RWPE1 (cell line): Measurements from ENCODE around the gene CCDC142.
A peak's percentile ranks its signal among the peaks of the same experiment; 100 is the strongest.

Source experiments
- CTCF ChIA-PET: fragments of 350-600 bp; sonication (Branson Sonifier 250); formaldehyde crosslinking; extraction: SDS; loops from one replicate; lab custom pipeline; 2021; lab: Yijun Ruan, JAX
- POLR2A ChIA-PET: fragments of 400-600 bp; formaldehyde crosslinking; extraction: SDS; loops from one replicate; lab custom pipeline; 2020; ENCODE audit warnings: antibody characterized with exemption; ENCODE audit not compliant: low non-redundant PET; lab: Yijun Ruan, JAX
- DNase-seq: peaks from one replicate; pipeline ENCODE4 v3.0.0; 2012; ENCODE audit warnings: low spot score
- H3K27ac ChIP-seq: fragments of 450-650 bp; 2 replicates; pipeline ENCODE4 v1.5.1; 2017
- CTCF ChIP-seq: fragments of 450-650 bp; conservative IDR thresholded peaks from 2 replicates; pipeline ENCODE4 v1.5.1; 2017; ENCODE audit warnings: low read depth, mild to moderate bottlenecking

Gene CCDC142

DNA sequence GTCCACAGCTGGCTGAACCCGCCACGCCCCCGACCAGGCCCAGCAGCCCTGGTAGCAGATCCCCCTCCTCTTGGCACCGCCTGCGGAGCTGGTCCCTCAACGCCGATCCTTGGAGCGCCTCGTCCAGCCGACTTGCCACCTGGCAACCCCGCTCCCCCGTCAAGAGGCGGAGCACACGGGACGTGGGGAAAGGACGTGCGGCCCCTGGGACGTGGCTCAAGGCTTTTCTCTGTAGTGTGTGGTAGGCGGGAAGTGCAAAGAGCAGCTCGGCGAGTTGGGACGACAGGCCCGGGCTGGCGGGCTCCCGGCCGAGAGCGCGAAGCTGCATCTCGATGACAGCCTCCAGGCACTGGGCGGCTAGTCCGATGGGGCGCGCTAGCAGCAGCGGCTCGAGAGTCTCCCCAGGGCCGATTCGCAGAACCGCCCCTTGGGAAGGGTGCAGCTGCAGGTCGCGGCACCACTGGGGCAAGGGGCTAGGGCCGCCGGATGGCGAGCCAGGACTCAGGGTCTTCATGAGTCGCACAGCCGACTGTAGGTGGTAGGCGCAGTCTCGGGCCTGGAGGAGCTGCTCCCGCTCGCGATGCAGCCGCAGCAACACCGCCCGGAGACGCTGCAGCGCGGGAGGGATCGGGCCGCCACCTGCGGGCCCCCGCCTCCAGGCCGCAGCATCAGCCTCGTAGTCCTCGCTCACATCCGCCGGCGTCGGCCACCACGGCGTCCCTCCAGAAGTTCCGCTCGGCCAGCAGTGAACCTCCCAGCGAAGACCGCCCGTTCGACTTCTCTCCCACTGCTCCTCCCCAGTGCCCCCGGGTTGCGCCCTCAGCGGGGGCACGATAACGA, 617 bp downstream of the CCDC142 start:
- DNase-seq, result peak; percentile 21
- CTCF ChIA-PET, result interaction anchor here (1.0 to 3.6 kb wide), 7 partner anchors 9 to 106 kb away, joined by 4 to 41 read pairs (median 7); partner anchors contain the start of genes AUP1, HTRA2 and WBP1
- peak overlapping the region; percentile 90 for H3K27ac ChIP-seq
- POLR2A ChIA-PET, result interaction anchor here (0.6 to 1.5 kb wide), 4 partner anchors 9 to 252 kb away, joined by 3 to 7 read pairs (median 4); partner anchors contain the start of gene MRPL53
- TF ChIP-seq CTCF, result no peak

DNA sequence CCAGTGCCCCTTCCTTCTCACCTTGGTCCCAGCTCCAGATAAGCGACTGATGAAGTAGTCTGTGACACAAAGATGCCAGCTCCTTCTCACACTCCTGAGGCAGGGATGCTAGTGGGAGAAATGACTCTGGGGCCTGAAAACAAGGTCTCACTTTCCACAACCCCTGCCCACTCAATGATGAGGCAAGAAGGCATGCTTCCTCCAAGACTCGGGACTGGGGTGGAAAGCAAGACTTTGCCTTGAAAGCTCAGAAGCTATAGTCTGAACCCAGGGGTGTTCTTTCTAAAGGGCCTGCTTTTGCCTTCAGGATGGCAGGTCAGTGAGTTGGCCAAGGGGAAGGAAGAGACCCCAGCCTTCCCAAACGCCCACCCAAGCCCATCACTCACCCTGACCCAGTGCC, 1.4 kb downstream of the CCDC142 start:
- TF ChIP-seq CTCF, result no peak
- no peak for DNase-seq
- ChIA-PET CTCF (interaction anchor here (1.7 to 3.6 kb wide), 3 partner anchors 8 to 49 kb away, joined by 6 to 41 read pairs (median 7); partner anchors contain the start of genes AUP1 and HTRA2), POLR2A (interaction anchor here (0.9 to 1.0 kb wide), 2 partner anchors 9 to 25 kb away, joined by 4 to 7 read pairs; partner anchors contain the start of gene MRPL53)
- H3K27ac ChIP-seq, result peak overlapping the region; percentile 90

- POLR2A ChIA-PET, result no interaction called here
- H3K27ac ChIP-seq, result peak overlapping the region; percentile 97
- CTCF ChIA-PET, result interaction anchor here (0.6 to 0.8 kb wide), 2 partner anchors 9 to 12 kb away, joined by 4 read pairs; no protein-coding TSS in a partner anchor
- 0 out of 2 replicates have a peak, but pooled peaks have one; percentile 17 for TF ChIP-seq CTCF
- DNase-seq, result no peak
Observed at GRCh38 chr2:74474899-74475298, 7.9 kb downstream of the CCDC142 start.

- POLR2A ChIA-PET, result no interaction called here
- peak overlapping the region; percentile 97 for H3K27ac ChIP-seq
- DNase-seq, result no peak
- CTCF ChIA-PET, result interaction anchor here (0.6 kb wide), 1 partner anchor 9 kb away, joined by 4 read pairs; no protein-coding TSS in a partner anchor
- TF ChIP-seq CTCF, result no peak
Observed at GRCh38 chr2:74474481-74474880, 8.3 kb downstream of the CCDC142 start.

DNA sequence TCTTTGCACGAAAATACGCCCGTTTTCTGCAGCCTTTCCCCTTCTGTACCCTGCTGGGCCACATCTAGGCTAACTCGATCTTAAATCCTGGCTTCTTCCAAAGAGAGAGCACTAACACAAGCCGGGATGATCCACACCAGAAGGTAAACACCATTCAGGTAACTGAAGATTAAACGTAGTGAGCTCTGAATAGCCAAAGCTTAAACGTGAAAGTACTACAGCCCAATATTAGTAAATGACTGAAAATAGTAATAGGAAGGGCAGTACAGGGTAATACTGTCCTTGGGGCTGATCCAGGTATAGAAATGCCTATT, 9.9 kb downstream of the CCDC142 start:
- TF ChIP-seq CTCF, result no peak
- ChIA-PET POLR2A (interaction anchor here (0.6 to 1.5 kb wide), 3 partner anchors 8 to 10 kb away, joined by 3 to 7 read pairs (median 3); partner anchors contain the start of genes CCDC142 and TTC31), CTCF (interaction anchor here (1.0 kb wide), 1 partner anchor 10 kb away, joined by 6 read pairs; the partner anchor contains the start of genes CCDC142 and TTC31)
- peak overlapping the region; percentile 97 for H3K27ac ChIP-seq
- DNase-seq, result no peak

DNA sequence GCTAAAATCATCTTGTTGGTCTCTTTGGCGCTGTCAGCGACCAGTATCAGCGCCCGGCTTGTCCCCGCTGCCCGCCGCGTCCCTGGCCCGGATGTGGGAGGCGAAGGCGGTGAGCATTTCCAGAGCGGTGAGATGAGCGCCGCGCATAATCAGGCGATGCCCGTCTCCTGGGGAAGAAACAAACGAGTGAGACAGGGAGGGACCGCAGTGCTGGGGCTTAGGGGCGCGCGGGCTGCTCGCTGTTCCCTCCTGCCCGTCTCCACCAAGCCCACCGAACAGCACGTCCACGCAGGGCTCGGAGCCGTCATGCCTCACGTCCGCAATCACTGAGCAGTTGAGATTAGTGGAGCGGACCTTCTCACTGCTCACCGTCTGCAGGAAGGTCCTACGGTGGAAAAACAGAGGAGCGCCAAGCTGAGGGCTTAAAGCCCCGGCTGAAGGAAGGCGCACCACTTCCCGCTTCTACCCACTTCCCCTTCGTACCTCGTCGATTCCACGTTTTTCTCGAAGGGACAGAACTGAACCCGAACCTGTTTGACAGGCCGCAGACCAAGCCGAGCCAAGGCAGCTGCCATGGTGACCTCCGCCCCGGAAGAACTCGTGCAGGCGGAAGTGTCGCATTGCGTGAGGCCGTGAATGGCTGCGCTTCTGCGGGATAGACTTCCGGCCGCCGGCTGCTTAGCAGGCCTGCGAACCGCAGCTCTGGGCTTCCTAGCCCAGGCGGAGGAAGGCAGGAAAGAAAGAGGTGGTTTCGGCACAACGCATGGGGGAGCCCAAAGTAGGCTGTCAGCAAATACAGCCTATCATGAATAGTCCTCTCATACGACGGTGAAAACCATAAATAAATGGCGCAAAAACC, 10.5 kb downstream of the CCDC142 start, which contains the start of gene MRPL53:
MRPL53 (minus strand) TSS at position 595 of the 859 bp plus-strand sequence; CDS start at position 575, 20 bp downstream.
- no peak for TF ChIP-seq CTCF
- CTCF ChIA-PET, result interaction anchor here (0.6 to 1.1 kb wide), 3 partner anchors 10 to 34 kb away, joined by 3 to 6 read pairs (median 4); partner anchors contain the start of genes CCDC142 and TTC31
- H3K27ac ChIP-seq, result peak within 1 kb of the TSS; percentile 97
- DNase-seq, result peak; percentile 60
- POLR2A ChIA-PET, result interaction anchor here (0.6 to 1.5 kb wide), 3 partner anchors 8 to 10 kb away, joined by 3 to 7 read pairs (median 3); partner anchors contain the start of genes CCDC142 and TTC31
